A673 (cell line): ENCODE data around the gene DPYD. TPM values are rescaled to one million over a fixed set of nuclear protein-coding genes. Genes with fewer than 3 reads are reported as not detected.

Experiments used
- BruUV-seq: library from RNA; stranded (reverse); fragments of 400-500 nt; replicated peaks from 2 replicates; lab custom pipeline; 2021; lab: Mats Ljungman, UMichigan
- CTCF ChIA-PET: fragments of 300-600 bp; sonication (Branson Sonifier 250); formaldehyde crosslinking; loops from one replicate; lab custom pipeline; 2022; ENCODE audit warnings: antibody characterized with exemption; lab: Charles Lee
- POLR2A ChIA-PET: fragments of 300-600 bp; sonication (Branson Sonifier 250); formaldehyde crosslinking; loops from one replicate; lab custom pipeline; 2022; ENCODE audit warnings: antibody characterized with exemption; ENCODE audit not compliant: low non-redundant PET; lab: Charles Lee
- DNase-seq: peaks from one replicate; pipeline ENCODE4 v3.0.0-alpha.2; 2015; ENCODE audit warnings: low spot score
- H3K27ac ChIP-seq: fragments of 200-600 bp; sonication (generic); 2 replicates; pipeline ENCODE4 v1.5.1; 2016; ENCODE audit warnings: mixed run types, low read depth, mild to moderate bottlenecking, mixed read lengths, antibody characterized with exemption, low read length; ENCODE audit not compliant: poor library complexity, severe bottlenecking
- H3K27me3 ChIP-seq: fragments of 200-600 bp; sonication (generic); replicated peaks from 2 replicates; pipeline ENCODE4 v1.6.1; 2017; ENCODE audit warnings: mixed run types, low read depth, mild to moderate bottlenecking, mixed read lengths, antibody characterized with exemption, low read length; ENCODE audit not compliant: insufficient read depth, poor library complexity
- H3K36me3 ChIP-seq: fragments of 200-600 bp; sonication (generic); 2 replicates; pipeline ENCODE4 v1.6.1; 2016; ENCODE audit warnings: mixed run types, mild to moderate bottlenecking, mixed read lengths, antibody characterized with exemption, low read length; ENCODE audit not compliant: insufficient read depth, poor library complexity, severe bottlenecking
- H3K4me1 ChIP-seq: fragments of 200-600 bp; sonication (generic); 2 replicates; pipeline ENCODE4 v1.6.1; 2017; ENCODE audit warnings: mixed run types, mild to moderate bottlenecking, mixed read lengths, antibody characterized with exemption, low read length; ENCODE audit not compliant: insufficient read depth, poor library complexity, severe bottlenecking
- H3K4me3 ChIP-seq: fragments of 200-600 bp; sonication (generic); 2 replicates; pipeline ENCODE4 v1.5.1; 2016; ENCODE audit warnings: low read depth, mixed run types, mild to moderate bottlenecking, mixed read lengths, low read length; ENCODE audit not compliant: poor library complexity, severe bottlenecking
- H3K9me3 ChIP-seq: fragments of 200-600 bp; sonication (generic); 2 replicates; pipeline ENCODE4 v1.6.1; 2016; ENCODE audit warnings: mixed run types, low read depth, mild to moderate bottlenecking, mixed read lengths, antibody characterized with exemption, low read length; ENCODE audit not compliant: poor library complexity, severe bottlenecking
- EZH2 ChIP-seq: fragments of 200-600 bp; sonication (generic); IDR thresholded peaks from 2 replicates; pipeline ENCODE4 v1.6.1; 2017; ENCODE audit warnings: borderline replicate concordance, low read depth, mild to moderate bottlenecking, mixed read lengths, antibody characterized with exemption, low read length; ENCODE audit not compliant: poor library complexity, severe bottlenecking
- intact Hi-C: fragments of 100-400 bp; cut with micrococcal nuclease; formaldehyde crosslinking; loops from one replicate; pipeline ENCODE4 v1.10.0; 2022; ENCODE audit not compliant: unreplicated experiment
- total RNA-seq: library from RNA; stranded (reverse); gene quantifications from 2 replicates; pipeline ENCODE4 v1.2.3, GENCODE V29; 2021
- TF ChIP-seq, protein P1 (sequence below): fragments of 300-800, 200-600 bp; sonication (generic); conservative IDR thresholded peaks from 2 replicates; pipeline ENCODE4 v1.5.1; 2017; ENCODE audit warnings: low read depth, mild to moderate bottlenecking, antibody characterized with exemption, low read length, moderate library complexity, mixed read lengths

The DPYD gene
- total RNA-seq, 1 experiment from 2014 or later = 13.4 TPM

DNA sequence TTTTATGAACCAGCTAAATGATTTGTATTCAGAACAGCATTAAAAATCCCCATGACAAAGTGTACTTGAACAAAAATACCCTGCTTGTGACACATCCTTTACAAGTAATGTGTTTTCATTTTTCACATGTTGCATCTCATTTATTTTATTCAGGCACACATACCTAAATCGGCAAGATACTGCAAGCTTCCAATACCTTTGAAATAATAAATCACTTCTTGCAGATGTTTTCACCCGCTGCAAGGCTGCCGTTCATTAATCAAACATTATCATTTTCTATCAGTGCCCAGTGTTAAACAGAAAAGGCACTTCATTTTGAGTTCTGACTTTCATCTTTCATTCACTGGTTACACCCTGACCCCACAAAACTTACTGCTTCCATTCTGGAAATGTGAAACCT, 269.6 kb downstream of the DPYD start:
- Histone ChIP-seq H3K36me3 (no peaks in the 10 kb centered on the region), H3K27ac (no peak overlapping the region), H3K9me3 (peaks cover 5% of the 10 kb centered on the region), H3K27me3 (no peaks in the 10 kb centered on the region), H3K4me3 (no peak overlapping the region), H3K4me1 (peaks cover 5% of the 10 kb centered on the region)
- ChIA-PET CTCF (no interaction called here), POLR2A (no interaction called here)
- TF ChIP-seq EZH2 = no peak
- TF ChIP-seq, protein P1, sequence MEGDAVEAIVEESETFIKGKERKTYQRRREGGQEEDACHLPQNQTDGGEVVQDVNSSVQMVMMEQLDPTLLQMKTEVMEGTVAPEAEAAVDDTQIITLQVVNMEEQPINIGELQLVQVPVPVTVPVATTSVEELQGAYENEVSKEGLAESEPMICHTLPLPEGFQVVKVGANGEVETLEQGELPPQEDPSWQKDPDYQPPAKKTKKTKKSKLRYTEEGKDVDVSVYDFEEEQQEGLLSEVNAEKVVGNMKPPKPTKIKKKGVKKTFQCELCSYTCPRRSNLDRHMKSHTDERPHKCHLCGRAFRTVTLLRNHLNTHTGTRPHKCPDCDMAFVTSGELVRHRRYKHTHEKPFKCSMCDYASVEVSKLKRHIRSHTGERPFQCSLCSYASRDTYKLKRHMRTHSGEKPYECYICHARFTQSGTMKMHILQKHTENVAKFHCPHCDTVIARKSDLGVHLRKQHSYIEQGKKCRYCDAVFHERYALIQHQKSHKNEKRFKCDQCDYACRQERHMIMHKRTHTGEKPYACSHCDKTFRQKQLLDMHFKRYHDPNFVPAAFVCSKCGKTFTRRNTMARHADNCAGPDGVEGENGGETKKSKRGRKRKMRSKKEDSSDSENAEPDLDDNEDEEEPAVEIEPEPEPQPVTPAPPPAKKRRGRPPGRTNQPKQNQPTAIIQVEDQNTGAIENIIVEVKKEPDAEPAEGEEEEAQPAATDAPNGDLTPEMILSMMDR = no peak
- BruUV-seq = no TSS peak
- intact Hi-C loops = no loop called here
- DNase-seq = no peak

- no peak for DNase-seq
- no TSS peak for BruUV-seq
- ChIA-PET POLR2A (no interaction called here), CTCF (no interaction called here)
- Histone ChIP-seq H3K27me3 (no peaks in the 10 kb centered on the region), H3K27ac (no peak overlapping the region), H3K4me3 (no peak overlapping the region), H3K9me3 (peaks cover 11% of the 10 kb centered on the region), H3K36me3 (no peaks in the 10 kb centered on the region), H3K4me1 (peaks cover 5% of the 10 kb centered on the region)
- intact Hi-C loops = no loop called here
- TF ChIP-seq, protein P1 = no peak
- no peak for TF ChIP-seq EZH2
These were observed 271.2 kb downstream of the DPYD start for GRCh38 chr1:97649591-97649990.

DNA sequence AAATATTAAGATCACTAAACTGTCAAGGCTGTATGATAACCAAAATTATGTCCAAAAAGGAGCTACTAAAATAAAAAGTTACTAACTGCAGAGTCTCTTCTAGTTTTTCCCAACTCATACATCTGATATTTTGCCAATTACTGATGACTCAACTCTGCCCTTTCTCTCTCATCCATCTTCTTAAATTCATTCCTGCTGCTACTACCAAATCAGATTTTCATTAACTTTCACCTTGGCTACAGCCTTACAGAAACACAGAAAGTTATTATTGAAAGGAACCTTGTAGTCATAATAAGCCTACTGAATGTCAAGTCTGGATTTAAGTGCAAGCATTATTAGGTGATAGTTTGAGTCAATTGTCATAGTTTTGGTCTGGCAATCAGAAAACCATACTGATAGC, 273.1 kb downstream of the DPYD start:
- DNase-seq = no peak
- H3K36me3 ChIP-seq = no peaks in the 10 kb centered on the region
- H3K4me3 ChIP-seq = no peak overlapping the region
- intact Hi-C loops = no loop called here
- TF ChIP-seq, protein P1 = no peak
- no peak for TF ChIP-seq EZH2
- peaks cover 5% of the 10 kb centered on the region for H3K4me1 ChIP-seq
- H3K9me3 ChIP-seq = peaks cover 11% of the 10 kb centered on the region
- CTCF ChIA-PET = no interaction called here
- POLR2A ChIA-PET = no interaction called here
- no peaks in the 10 kb centered on the region for H3K27me3 ChIP-seq
- H3K27ac ChIP-seq = no peak overlapping the region
- BruUV-seq = no TSS peak
